HCT116 (cell line): ENCODE results near the gene AFF1.

Experiments
- CTCF ChIP-seq, 3 experiments: fragments of 200-600 bp in 1 of 3; sonication (generic) in 1 of 3; IDR thresholded peaks in 2 of 3; conservative IDR thresholded peaks in 1 of 3; 2 replicates each; pipeline ENCODE4 v1.5.1; 2012 to 2017; ENCODE audit warnings: low read depth in 2 of 3, low read length in 2 of 3, antibody characterized with exemption in 1 of 3, borderline replicate concordance in 1 of 3, control low read depth in 1 of 3, mild to moderate bottlenecking in 1 of 3, mixed read lengths in 1 of 3, mixed run types in 1 of 3, moderate library complexity in 1 of 3; ENCODE audit not compliant: insufficient read depth in 1 of 3
- POLR2A ChIP-seq: IDR thresholded peaks from 2 replicates; pipeline ENCODE4 v1.7.0; 2011; ENCODE audit warnings: borderline replicate concordance; ENCODE audit not compliant: insufficient read depth, insufficient read length; ENCODE audit errors: extremely low read depth
- RAD21 ChIP-seq: IDR thresholded peaks from 2 replicates; pipeline ENCODE4 v1.6.1; 2012; ENCODE audit warnings: low read depth, mild to moderate bottlenecking
- REST ChIP-seq: IDR thresholded peaks from 2 replicates; pipeline ENCODE4 v1.6.1; 2012; ENCODE audit warnings: low read depth
- TCF7L2 ChIP-seq: IDR thresholded peaks from 2 replicates; pipeline ENCODE4 v1.7.0; 2011; ENCODE audit warnings: borderline replicate concordance, inconsistent platforms; ENCODE audit not compliant: insufficient read depth, insufficient read length; ENCODE audit errors: extremely low read depth
- YY1 ChIP-seq: IDR thresholded peaks from 2 replicates; pipeline ENCODE4 v1.6.1; 2011; ENCODE audit warnings: low read length, low read depth, moderate library complexity, mild to moderate bottlenecking; ENCODE audit not compliant: insufficient replicate concordance; ENCODE audit errors: extremely low read depth

- TF ChIP-seq CTCF (IDR thresholded peaks at IDR 0.05 in 2 of 3, conservative IDR thresholded peaks at IDR 0.05 in 1 of 3; ENCODE audit: borderline replicate concordance in 1 of 3, insufficient read depth in 1 of 3, low read depth in 2 of 3, low read length in 2 of 3) (no peak), REST (no peak), POLR2A (no peak), YY1 (no peak), RAD21 (no peak), TCF7L2 (no peak)
Observed at GRCh38 chr4:87031920-87032319, 97.1 kb downstream of the AFF1 start.
